OCI-LY7 (cell line): ENCODE results near the gene DNHD1. TPM values are rescaled to one million over a fixed set of nuclear protein-coding genes. Genes with fewer than 3 reads are reported as not detected.

ENCODE experiments used
- BruUV-seq: library from RNA; stranded (reverse); fragments of 400-500 nt; replicated peaks from 2 replicates; lab custom pipeline; 2021; lab: Mats Ljungman, UMichigan
- CTCF ChIA-PET: fragments of 300-600 bp; sonication (Branson Sonifier 250); formaldehyde crosslinking; loops from one replicate; lab custom pipeline; 2022; ENCODE audit warnings: antibody characterized with exemption; ENCODE audit not compliant: unreplicated experiment; lab: Charles Lee
- POLR2A ChIA-PET: fragments of 300-600 bp; sonication (Branson Sonifier 250); formaldehyde crosslinking; loops from one replicate; lab custom pipeline; 2022; ENCODE audit warnings: antibody characterized with exemption; lab: Charles Lee
- DNase-seq: peaks from one replicate; pipeline ENCODE4 v3.0.0-alpha.2; 2015; ENCODE audit warnings: low spot score
- H2AFZ ChIP-seq: fragments of 200-600 bp; sonication (generic), shearing (Covaris generic); 2 replicates; pipeline ENCODE4 v1.6.1; 2014; ENCODE audit warnings: mild to moderate bottlenecking, antibody characterized with exemption, low read length, moderate library complexity
- H3K27ac ChIP-seq: fragments of 200-600 bp; sonication (generic); 2 replicates; pipeline ENCODE4 v1.5.1; 2014; ENCODE audit warnings: mixed run types, low read depth, mild to moderate bottlenecking, moderate library complexity, low read length, inconsistent platforms; ENCODE audit not compliant: poor library complexity, severe bottlenecking
- H3K36me3 ChIP-seq: fragments of 200-600 bp; sonication (generic); 2 replicates; pipeline ENCODE4 v1.6.1; 2014; ENCODE audit warnings: mild to moderate bottlenecking, antibody characterized with exemption, low read length, moderate library complexity, mixed read lengths; ENCODE audit not compliant: insufficient read depth
- H3K4me1 ChIP-seq: fragments of 200-600 bp; sonication (generic); 2 replicates; pipeline ENCODE4 v1.5.1; 2014; ENCODE audit warnings: mild to moderate bottlenecking, low read length; ENCODE audit not compliant: insufficient read depth, poor library complexity, severe bottlenecking
- H3K4me2 ChIP-seq: fragments of 200-600 bp; sonication (generic); 2 replicates; pipeline ENCODE4 v1.6.1; 2014; ENCODE audit warnings: mild to moderate bottlenecking, low read length
- H3K4me3 ChIP-seq: fragments of 200-600 bp; sonication (generic); 2 replicates; pipeline ENCODE4 v1.5.1; 2014; ENCODE audit warnings: mild to moderate bottlenecking, low read depth, low read length; ENCODE audit not compliant: poor library complexity, severe bottlenecking
- H3K79me2 ChIP-seq: fragments of 200-600 bp; sonication (generic); 2 replicates; pipeline ENCODE4 v1.6.1; 2016; ENCODE audit warnings: low read depth, mild to moderate bottlenecking, low read length, moderate library complexity, mixed read lengths; ENCODE audit not compliant: insufficient read depth
- H3K9me2 ChIP-seq: fragments of 200-600 bp; sonication (generic); 2 replicates; pipeline ENCODE4 v1.6.1; 2016; ENCODE audit warnings: mild to moderate bottlenecking, low read length, mixed read lengths; ENCODE audit not compliant: insufficient read depth
- H3K9me3 ChIP-seq: fragments of 200-600 bp; sonication (generic); 2 replicates; pipeline ENCODE4 v1.6.1; 2014; ENCODE audit warnings: mild to moderate bottlenecking, mixed run types, low read length, mixed read lengths
- H4K20me1 ChIP-seq: fragments of 200-600 bp; sonication (generic); 2 replicates; pipeline ENCODE4 v1.6.1; 2014; ENCODE audit warnings: mild to moderate bottlenecking, antibody characterized with exemption, low read length, moderate library complexity, mixed read lengths; ENCODE audit not compliant: insufficient read depth
- EZH2phosphoT487 ChIP-seq: fragments of 200-600 bp; sonication (generic); IDR thresholded peaks from 2 replicates; pipeline ENCODE4 v1.6.1; 2018; ENCODE audit warnings: low read depth, borderline replicate concordance, mild to moderate bottlenecking, mixed run types, antibody characterized with exemption, low read length, moderate library complexity, mixed read lengths
- intact Hi-C: fragments of 100-400 bp; cut with micrococcal nuclease; formaldehyde crosslinking; loops from one replicate; pipeline ENCODE4 v1.10.0; 2022; ENCODE audit not compliant: unreplicated experiment
- total RNA-seq, 2 experiments: library from RNA; depleted of rRNA in 1 of 2; stranded (reverse); fragments of >200 nt in 1 of 2; shearing (Covaris generic) in 1 of 2; gene quantifications; 2 replicates each; pipeline ENCODE4 v1.2.3, GENCODE V29; 2014 to 2022
- TF ChIP-seq, protein P1 (sequence below): fragments of 200-600 bp; sonication (generic); conservative IDR thresholded peaks from 2 replicates; pipeline ENCODE4 v1.5.1; 2014; ENCODE audit warnings: mild to moderate bottlenecking, antibody characterized with exemption, low read length, moderate library complexity, mixed read lengths

The DNHD1 gene
- total RNA-seq, 2 experiments from 2014 or later, result 24.3 to 52.7 TPM

DNA sequence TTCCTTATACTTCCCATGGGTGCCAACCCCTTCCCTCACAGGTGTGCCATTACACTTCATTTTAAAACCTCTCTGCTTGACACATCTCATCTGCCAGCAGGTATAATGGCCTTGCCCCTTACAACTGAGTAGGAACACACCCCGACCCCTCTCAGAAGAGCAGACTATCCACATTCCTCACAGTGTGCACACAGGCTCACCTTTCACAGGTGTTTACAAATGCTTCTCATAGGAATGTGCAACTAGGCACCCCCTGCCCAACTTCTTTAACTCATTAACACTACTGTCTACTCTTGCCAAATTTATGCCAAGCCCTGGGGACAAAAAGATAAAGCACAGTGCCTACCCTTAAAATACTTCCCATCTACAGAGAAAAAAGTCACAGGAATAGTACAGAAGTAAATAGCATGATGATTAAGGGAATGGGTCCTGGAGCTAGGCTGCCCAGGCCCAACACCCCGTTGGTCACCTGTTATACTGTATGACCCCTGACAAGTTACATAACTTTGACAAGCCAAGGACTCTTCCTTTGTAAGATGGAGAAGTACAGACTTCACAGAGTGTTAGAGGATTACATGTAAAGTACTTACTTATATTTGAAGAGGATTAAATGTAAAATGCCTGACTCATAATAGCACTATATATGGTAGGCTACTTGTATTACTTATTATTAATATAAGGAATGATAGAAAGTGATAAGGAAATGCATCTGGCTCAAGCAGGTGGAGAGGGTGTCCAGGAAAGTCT lies 38.6 kb upstream of the DNHD1 start:
- H2AFZ ChIP-seq, result no peak overlapping the region
- H3K36me3 ChIP-seq, result no peaks in the 10 kb centered on the region; the same call in 1 of the 2 replicates
- DNase-seq, result no peak
- H3K4me3 ChIP-seq, result no peak overlapping the region
- POLR2A ChIA-PET, result interaction anchor here (0.6 to 1.2 kb wide), 2 partner anchors 11 to 37 kb away, joined by 4 to 7 read pairs; no protein-coding TSS in a partner anchor
- no peak overlapping the region for H3K4me2 ChIP-seq
- BruUV-seq, result no TSS peak
- no peak overlapping the region for H3K27ac ChIP-seq
- H4K20me1 ChIP-seq, result no peaks in the 10 kb centered on the region
- peaks cover 28% of the 10 kb centered on the region for H3K4me1 ChIP-seq
- no peaks in the 10 kb centered on the region for H3K79me2 ChIP-seq
- intact Hi-C loops, result no loop called here
- CTCF ChIA-PET, result no interaction called here
- H3K9me3 ChIP-seq, result no peaks in the 10 kb centered on the region
- TF ChIP-seq, protein P1, sequence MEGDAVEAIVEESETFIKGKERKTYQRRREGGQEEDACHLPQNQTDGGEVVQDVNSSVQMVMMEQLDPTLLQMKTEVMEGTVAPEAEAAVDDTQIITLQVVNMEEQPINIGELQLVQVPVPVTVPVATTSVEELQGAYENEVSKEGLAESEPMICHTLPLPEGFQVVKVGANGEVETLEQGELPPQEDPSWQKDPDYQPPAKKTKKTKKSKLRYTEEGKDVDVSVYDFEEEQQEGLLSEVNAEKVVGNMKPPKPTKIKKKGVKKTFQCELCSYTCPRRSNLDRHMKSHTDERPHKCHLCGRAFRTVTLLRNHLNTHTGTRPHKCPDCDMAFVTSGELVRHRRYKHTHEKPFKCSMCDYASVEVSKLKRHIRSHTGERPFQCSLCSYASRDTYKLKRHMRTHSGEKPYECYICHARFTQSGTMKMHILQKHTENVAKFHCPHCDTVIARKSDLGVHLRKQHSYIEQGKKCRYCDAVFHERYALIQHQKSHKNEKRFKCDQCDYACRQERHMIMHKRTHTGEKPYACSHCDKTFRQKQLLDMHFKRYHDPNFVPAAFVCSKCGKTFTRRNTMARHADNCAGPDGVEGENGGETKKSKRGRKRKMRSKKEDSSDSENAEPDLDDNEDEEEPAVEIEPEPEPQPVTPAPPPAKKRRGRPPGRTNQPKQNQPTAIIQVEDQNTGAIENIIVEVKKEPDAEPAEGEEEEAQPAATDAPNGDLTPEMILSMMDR, result no peak
- TF ChIP-seq EZH2phosphoT487, result no peak
- no peaks in the 10 kb centered on the region for H3K9me2 ChIP-seq

DNA sequence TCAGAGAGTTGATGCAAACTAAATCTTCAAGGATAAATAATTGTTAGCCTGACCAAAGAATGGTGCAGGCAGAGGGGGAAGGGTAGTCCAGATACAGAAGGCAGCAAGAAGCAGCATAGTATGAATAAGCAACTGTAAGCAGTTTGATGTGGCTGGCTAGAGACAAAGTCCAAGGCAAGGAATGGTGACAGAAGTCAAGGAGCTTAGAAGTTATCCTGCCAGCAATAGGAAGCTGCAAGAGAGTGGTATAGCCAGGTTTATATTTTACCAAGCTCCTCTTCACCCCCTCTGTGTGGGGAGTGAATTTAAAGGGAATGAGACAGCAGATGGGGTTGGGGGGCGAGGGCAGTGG lies 38.0 kb upstream of the DNHD1 start:
- no peaks in the 10 kb centered on the region for H3K9me3 ChIP-seq
- intact Hi-C loops, result no loop called here
- H3K27ac ChIP-seq, result no peak overlapping the region
- H3K4me2 ChIP-seq, result no peak overlapping the region
- peaks cover 22% of the 10 kb centered on the region for H3K4me1 ChIP-seq
- BruUV-seq, result no TSS peak
- H3K9me2 ChIP-seq, result no peaks in the 10 kb centered on the region
- ChIA-PET POLR2A (interaction anchor here (0.6 to 1.2 kb wide), 2 partner anchors 10 to 37 kb away, joined by 4 to 7 read pairs; no protein-coding TSS in a partner anchor), CTCF (interaction anchor here (0.7 kb wide), 1 partner anchor 96 kb away, joined by 4 read pairs; no protein-coding TSS in a partner anchor)
- no peak for DNase-seq
- TF ChIP-seq, protein P1, result no peak
- TF ChIP-seq EZH2phosphoT487, result no peak
- no peaks in the 10 kb centered on the region for H3K79me2 ChIP-seq
- no peaks in the 10 kb centered on the region; the same call in 1 of the 2 replicates for H3K36me3 ChIP-seq
- no peak overlapping the region for H3K4me3 ChIP-seq
- H4K20me1 ChIP-seq, result no peaks in the 10 kb centered on the region
- H2AFZ ChIP-seq, result no peak overlapping the region
